HepG2 (cell line): ENCODE measurements around the gene USF2. TPM values are rescaled to one million over a fixed set of nuclear protein-coding genes. Genes with fewer than 3 reads are reported as not detected.

Source experiments
- EED ChIP-seq: sonication (generic); formaldehyde crosslinking; IDR thresholded peaks from 2 replicates; pipeline ENCODE4 v1.5.0; 2020; ENCODE audit warnings: mild to moderate bottlenecking, missing genetic modification reagents
- ELF1 ChIP-seq: sonication (generic); formaldehyde crosslinking; IDR thresholded peaks from 2 replicates; pipeline ENCODE4 v1.4.0; 2020; ENCODE audit warnings: missing genetic modification reagents
- KDM3A ChIP-seq: IDR thresholded peaks from 2 replicates; pipeline ENCODE4 v1.6.1; 2018; ENCODE audit warnings: low read depth, missing compliant biosample characterization
- KLF15 ChIP-seq: sonication (generic); formaldehyde crosslinking; IDR thresholded peaks from 2 replicates; pipeline ENCODE4 v1.8.1; 2023; ENCODE audit warnings: borderline replicate concordance, mild to moderate bottlenecking, inconsistent platforms, missing genetic modification reagents, mixed read lengths
- LCORL ChIP-seq, 2 experiments: fragments of 450-650 bp in 1 of 2; sonication (generic) in 1 of 2; formaldehyde crosslinking in 1 of 2; IDR thresholded peaks; 2 replicates each; pipeline versions ENCODE4 v1.5.0 to v1.6.1; 2017 to 2020; ENCODE audit warnings: antibody characterized with exemption in 1 of 2, missing genetic modification reagents in 1 of 2
- MTF1 ChIP-seq: sonication (generic); formaldehyde crosslinking; IDR thresholded peaks from 2 replicates; pipeline ENCODE4 v1.5.0; 2020; ENCODE audit warnings: missing genetic modification reagents
- MXD4 ChIP-seq: IDR thresholded peaks from 2 replicates; pipeline ENCODE4 v1.6.1; 2016; ENCODE audit warnings: mild to moderate bottlenecking, missing biosample characterization, missing genetic modification reagents
- MXI1 ChIP-seq: IDR thresholded peaks from 3 replicates; pipeline ENCODE4 v1.6.1; 2012; ENCODE audit warnings: low read depth, low read length, inconsistent platforms, borderline replicate concordance
- NFE2L1 ChIP-seq: sonication (generic); formaldehyde crosslinking; IDR thresholded peaks from 2 replicates; pipeline ENCODE4 v1.4.0; 2020; ENCODE audit warnings: missing genetic modification reagents, mild to moderate bottlenecking, borderline replicate concordance
- NFYC ChIP-seq: IDR thresholded peaks from 2 replicates; pipeline ENCODE4 v1.6.1; 2016; ENCODE audit warnings: missing genetic modification reagents, missing compliant biosample characterization
- NR2C2 ChIP-seq: sonication (generic); formaldehyde crosslinking; IDR thresholded peaks from 2 replicates; pipeline ENCODE4 v1.4.0; 2020; ENCODE audit warnings: missing genetic modification reagents, mild to moderate bottlenecking, moderate library complexity, borderline replicate concordance
- SNAPC4 ChIP-seq: sonication (generic); formaldehyde crosslinking; IDR thresholded peaks from 2 replicates; pipeline ENCODE4 v1.4.0; 2020; ENCODE audit warnings: mild to moderate bottlenecking, missing genetic modification reagents
- TAF1 ChIP-seq: sonication (generic); formaldehyde crosslinking; IDR thresholded peaks from 2 replicates; pipeline ENCODE4 v1.4.0; 2020; ENCODE audit warnings: missing genetic modification reagents
- TCF7L2 ChIP-seq: IDR thresholded peaks from 2 replicates; pipeline ENCODE4 v1.6.1; 2011; ENCODE audit warnings: mild to moderate bottlenecking, low read depth, low read length, moderate library complexity
- ZBTB42 ChIP-seq: sonication (generic); formaldehyde crosslinking; IDR thresholded peaks from 2 replicates; pipeline ENCODE4 v1.5.0; 2020; ENCODE audit warnings: mild to moderate bottlenecking, missing genetic modification reagents
- ZFP41 ChIP-seq: sonication (generic); formaldehyde crosslinking; IDR thresholded peaks from 2 replicates; pipeline ENCODE4 v1.4.0; 2020; ENCODE audit warnings: mild to moderate bottlenecking, missing genetic modification reagents, borderline replicate concordance
- ZNF430 ChIP-seq: sonication (generic); formaldehyde crosslinking; IDR thresholded peaks from 2 replicates; pipeline ENCODE4 v1.9.0; 2021; ENCODE audit warnings: mild to moderate bottlenecking, missing genetic modification reagents
- ZNF713 ChIP-seq: sonication (generic); formaldehyde crosslinking; IDR thresholded peaks from 2 replicates; pipeline ENCODE4 v1.4.0; 2020; ENCODE audit warnings: mild to moderate bottlenecking, missing genetic modification reagents
- ZSCAN12 ChIP-seq: sonication (generic); formaldehyde crosslinking; IDR thresholded peaks from 2 replicates; pipeline ENCODE4 v1.9.0; 2021; ENCODE audit warnings: mild to moderate bottlenecking, missing genetic modification reagents
- ZSCAN20 ChIP-seq: sonication (generic); formaldehyde crosslinking; IDR thresholded peaks from 2 replicates; pipeline ENCODE4 v1.4.0; 2020; ENCODE audit warnings: missing genetic modification reagents, mild to moderate bottlenecking, borderline replicate concordance
- polyA plus RNA-seq, 8 experiments: library from polyadenylated mRNA; depleted of rRNA in 3 of 8; stranded (reverse) in 7 of 8; unstranded in 1 of 8; fragments of >200 nt; fragmentation: Illumina TruSeq in 4 of 8; extraction: Trizol in 4 of 8; gene quantifications; 2 replicates each; pipeline versions ENCODE4 v1.2.1 to v1.2.3, GENCODE V29; 2011 to 2016; ENCODE audit warnings: low read depth in 4 of 8, missing spikeins in 1 of 8, mixed read lengths in 1 of 8; ENCODE audit not compliant: insufficient read depth in 1 of 8
- total RNA-seq, 5 experiments: library from RNA; depleted of rRNA; stranded (reverse); fragments of >200 nt; fragmentation: Illumina TruSeq; extraction: Trizol; gene quantifications; 2 replicates each; pipeline ENCODE4 v1.2.3, GENCODE V29; 2016; ENCODE audit warnings: low read depth in 1 of 5

Gene USF2
- total and polyA plus RNA-seq, 2 of the 13 experiments (the other 11 are each of a cell fraction or from before 2014, with no cell fraction given), result 54.9 to 106 TPM

- TF ChIP-seq SNAPC4 (CRISPR knock-in tag) (peak; percentile 21; the same call in 1 of the 2 replicates), MTF1 (CRISPR knock-in tag) (no peak), NFYC (peak; percentile 29; the same call in 1 of the 2 replicates), ELF1 (CRISPR knock-in tag) (peak; percentile 92), TAF1 (CRISPR knock-in tag) (peak; percentile 97), ZNF430 (CRISPR knock-in tag) (peak; percentile 68), ZSCAN20 (CRISPR knock-in tag) (peak; percentile 49; the same call in 1 of the 2 replicates), MXD4 (CRISPR knock-in tag) (peak; percentile 82), ZBTB42 (peak; percentile 51; the same call in 1 of the 2 replicates), ZSCAN12 (CRISPR knock-in tag) (no peak), KLF15 (CRISPR knock-in tag) (peak; percentile 20; the same call in 1 of the 2 replicates), EED (peak; percentile 79), ZFP41 (CRISPR knock-in tag) (peak; percentile 94; the same call in 1 of the 2 replicates), NR2C2 (peak; percentile 83), LCORL (IDR thresholded peaks at IDR 0.05) (no peak), LCORL (CRISPR knock-in tag; IDR thresholded peaks at IDR 0.05) (peak; percentile 63), NFE2L1 (CRISPR knock-in tag) (no peak), KDM3A (peak; percentile 41; the same call in 1 of the 2 replicates), ZNF713 (CRISPR knock-in tag) (0 out of 2 replicates have a peak, but pooled peaks have one; percentile 92), TCF7L2 (no peak), MXI1 (peak; percentile 50; the same call in 1 of the 3 replicates)
These were observed 20.2 kb upstream of the USF2 start, which contains the start of gene LSR (continued) for GRCh38 chr19:35248310-35249145.
